NCI-H2107 treated with DMSO at 0.1 percent for 48 hours (cell line): ENCODE results near the gene LGALS16.
"Not testable (repeated sequence)": the region's sequence is repeated elsewhere in the genome, so short reads cannot be mapped to it uniquely, and the experiment has no call there.

Experiments used
- DNase-seq: peaks from one replicate; lab custom pipeline; 2025; ENCODE audit not compliant: unreplicated experiment; lab: John Stamatoyannopoulos, UW

LGALS16 gene

GRCh38 chr19:39677961-39678889, 22.5 kb downstream of the LGALS16 start:
- DNase-seq: peak; percentile 69

- peak; percentile 29 for DNase-seq
These were observed 23.5 kb downstream of the LGALS16 start for GRCh38 chr19:39679056-39679790.

- no peak for DNase-seq
These were observed 24.1 kb downstream of the LGALS16 start for GRCh38 chr19:39679791-39680168.

DNA sequence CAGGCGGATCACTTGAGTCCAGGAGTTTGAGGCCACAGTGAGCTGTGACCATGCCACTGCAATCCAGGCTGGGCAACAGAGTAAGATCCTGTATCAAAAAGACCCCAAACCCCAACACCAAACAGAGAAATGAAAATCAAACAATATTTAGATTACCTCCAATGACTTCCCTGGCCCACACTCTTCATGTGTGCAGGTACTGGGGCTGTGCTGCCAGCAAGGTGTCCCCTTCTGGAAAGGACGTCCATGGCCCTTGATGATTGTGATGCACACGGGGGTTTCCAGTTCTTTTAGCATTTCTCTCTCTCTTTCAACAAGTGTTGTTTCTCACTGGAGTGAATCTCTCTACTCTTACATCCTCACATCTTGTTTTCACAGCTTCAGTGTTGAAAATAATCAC, 24.9 kb downstream of the LGALS16 start:
- no peak for DNase-seq

GRCh38 chr19:39681416-39681815, 25.7 kb downstream of the LGALS16 start:
- DNase-seq: no peak

- DNase-seq: no peak
These were observed 28.6 kb downstream of the LGALS16 start for GRCh38 chr19:39684267-39684666.

DNA sequence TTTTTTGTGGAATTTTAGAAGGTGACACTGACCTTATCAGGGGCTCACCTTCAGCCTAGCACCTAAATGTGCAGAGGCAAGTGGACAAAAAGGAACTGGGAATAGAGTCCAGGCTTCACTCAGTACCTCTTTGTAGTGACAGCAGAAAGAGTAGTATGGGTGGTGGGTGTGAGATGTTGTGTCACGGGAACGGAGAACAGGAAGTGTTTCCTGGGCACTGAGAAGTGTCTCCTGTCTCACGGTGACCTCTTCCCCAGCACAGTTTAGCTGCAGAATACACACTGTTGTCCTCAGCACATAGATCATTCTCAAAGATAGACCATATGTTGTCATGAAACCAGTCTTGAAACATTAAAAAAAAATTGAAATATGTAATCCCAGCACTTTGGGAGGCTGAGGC, 31.0 kb downstream of the LGALS16 start:
- DNase-seq: no peak

- DNase-seq: not testable (repeated sequence)
These were observed 32.9 kb downstream of the LGALS16 start for GRCh38 chr19:39688637-39689036.

DNA sequence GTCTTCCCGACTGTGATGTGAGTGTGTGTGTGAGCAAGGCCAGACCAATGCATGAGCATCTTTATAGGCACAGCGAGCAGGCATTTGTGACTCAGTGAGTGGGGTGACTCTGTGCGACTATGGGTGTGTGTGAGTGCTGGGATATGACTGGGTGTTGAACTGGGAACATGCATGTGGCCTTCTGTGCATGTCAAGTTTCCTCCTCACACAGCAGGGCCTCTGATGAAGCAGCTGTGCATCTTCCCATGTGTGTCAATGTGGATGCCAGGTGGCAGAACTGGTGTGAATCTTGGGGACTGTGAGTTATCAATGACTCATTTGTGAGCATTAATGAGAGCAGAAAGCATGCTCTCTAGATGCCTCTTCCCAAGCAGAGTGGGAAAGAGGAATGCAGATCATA, 36.5 kb downstream of the LGALS16 start:
- no peak for DNase-seq

GRCh38 chr19:39692822-39693221, 37.1 kb downstream of the LGALS16 start:
- no peak for DNase-seq

- DNase-seq: no peak
These were observed 40.0 kb downstream of the LGALS16 start for GRCh38 chr19:39695759-39696158.

DNA sequence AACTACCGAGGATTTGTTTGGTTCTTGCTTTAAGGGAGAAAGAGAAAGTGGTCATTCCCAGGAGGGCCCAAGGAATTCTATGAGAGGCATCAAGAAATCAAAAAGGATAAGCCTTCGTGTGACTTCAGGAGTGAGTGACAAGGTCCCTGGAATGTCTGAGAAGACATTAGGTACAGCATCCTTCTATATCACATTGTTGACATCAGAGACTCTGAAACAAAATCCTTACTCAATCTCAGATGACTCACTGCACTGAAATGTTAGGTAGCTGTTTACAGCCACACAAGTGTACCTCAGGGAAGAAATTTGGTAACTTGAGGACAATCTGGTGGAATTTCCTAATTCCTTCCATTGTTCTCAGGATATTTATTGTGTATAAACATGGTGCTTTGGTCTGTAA, 40.7 kb downstream of the LGALS16 start:
- DNase-seq: no peak

DNA sequence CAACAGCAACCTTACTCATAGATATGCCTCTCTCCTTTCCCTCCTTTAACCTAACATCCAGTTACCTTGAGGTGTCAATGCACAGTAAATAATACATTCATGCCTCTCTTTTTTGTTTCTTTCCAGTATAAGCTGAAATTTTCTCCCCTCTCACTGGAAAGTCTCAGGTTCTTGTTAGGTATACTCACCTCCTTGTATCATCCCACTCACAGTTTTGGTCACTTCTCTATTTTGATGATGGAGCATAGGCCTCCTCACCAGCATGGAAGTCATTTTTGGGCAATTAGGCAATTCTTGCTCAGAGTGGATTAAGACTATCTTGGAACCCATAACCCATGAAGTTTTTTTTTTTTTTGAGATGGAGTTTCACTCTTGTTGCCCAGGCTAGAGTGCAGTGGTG, 42.8 kb downstream of the LGALS16 start:
- DNase-seq: no peak

DNA sequence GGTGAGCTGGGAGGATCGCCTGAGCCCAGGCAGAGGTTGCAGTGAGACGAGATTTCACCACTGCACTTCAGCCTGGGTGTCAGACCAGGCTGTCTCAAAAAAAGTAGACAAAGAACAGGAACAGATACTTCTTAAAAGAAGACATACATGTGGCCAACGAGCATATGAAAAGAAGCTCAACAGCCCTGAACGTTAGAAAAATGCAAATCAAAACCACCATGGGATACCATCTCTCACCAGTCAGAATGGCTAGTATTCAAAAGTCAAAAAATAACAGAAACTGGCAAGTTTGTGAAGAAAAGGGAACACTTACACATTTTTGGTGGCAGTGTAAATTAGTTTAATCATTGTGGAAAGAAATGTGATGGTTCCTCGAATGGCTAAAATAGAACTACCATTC, 45.6 kb downstream of the LGALS16 start:
- no peak for DNase-seq

DNA sequence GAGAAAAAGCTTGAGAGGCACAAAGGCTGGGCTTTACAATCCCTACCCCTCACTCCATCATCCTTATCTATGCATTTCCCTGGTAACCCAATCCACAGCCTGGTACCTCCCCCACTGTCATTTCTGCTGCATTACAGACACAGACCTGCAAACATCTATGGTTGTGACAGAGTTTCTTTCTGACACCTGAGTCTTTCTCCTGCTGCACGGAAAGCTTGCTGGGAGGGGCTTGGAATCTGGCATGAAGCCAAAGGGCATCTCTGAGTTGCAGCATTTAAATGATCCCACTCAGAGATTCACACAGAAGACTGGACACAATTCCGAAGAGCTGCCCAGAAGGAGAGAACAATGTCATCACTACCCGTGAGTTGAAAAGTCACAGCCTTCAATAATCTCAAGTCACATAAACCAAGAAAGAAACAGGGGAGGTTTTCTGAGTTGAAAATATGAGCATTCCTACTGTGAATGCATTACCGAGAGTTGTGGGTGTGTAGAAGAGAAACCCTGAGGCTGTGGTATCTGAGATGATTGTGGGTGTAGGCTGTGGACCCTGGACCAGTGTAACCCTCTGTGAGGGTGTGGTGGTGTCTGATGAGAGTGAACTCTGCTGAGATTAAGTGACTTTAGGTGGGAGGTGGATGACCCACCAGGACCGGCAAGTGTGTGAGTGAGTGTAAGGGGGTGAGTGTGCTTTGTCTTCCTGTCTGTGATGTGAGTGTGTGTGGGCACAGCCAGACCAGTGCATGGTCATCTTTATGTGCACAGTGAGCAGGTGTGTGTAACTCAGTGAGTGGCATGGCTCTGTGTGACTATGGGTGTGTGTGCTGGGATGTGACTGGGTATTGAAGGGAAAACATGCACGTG, 48.7 kb downstream of the LGALS16 start, which contains the start of gene LGALS14:
Gene LGALS14, plus strand, starts transcription at position 301 of the 864 bp plus-strand sequence. Its CDS starts 48 bp downstream, at position 349.
- DNase-seq: no peak

DNA sequence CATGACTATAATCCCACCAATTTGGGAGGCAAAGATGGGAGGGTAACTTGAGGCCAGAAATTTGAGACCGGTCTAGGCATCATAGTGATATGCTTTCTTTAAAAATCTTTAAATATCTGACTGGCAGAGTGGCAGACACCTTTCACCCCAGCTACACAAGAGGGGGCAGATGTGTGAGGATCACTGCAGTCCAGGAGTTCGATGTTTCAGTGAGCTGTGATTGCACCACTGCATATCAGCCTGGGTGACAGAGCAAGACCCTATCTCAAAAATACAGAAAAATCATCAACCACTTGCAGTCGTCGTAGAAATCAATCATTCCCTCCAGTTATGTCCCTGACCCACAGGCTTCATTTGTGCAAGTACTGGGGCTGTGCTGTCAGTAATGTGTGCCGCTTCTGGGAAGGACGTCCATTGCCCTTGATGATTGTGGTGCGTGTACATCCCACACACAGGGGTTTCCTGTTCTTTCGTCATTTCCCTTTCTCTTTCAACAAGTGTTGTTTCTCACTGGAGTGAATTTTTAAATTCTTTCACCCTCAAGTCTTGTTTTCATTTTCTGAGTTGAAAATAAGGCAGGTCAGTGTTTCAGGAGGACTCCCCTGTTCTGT, 50.0 kb downstream of the LGALS16 start:
- DNase-seq: no peak

- DNase-seq: no peak
These were observed 52.9 kb downstream of the LGALS16 start for GRCh38 chr19:39708594-39708993.

GRCh38 chr19:39709026-39709872, 53.5 kb downstream of the LGALS16 start:
- no peak for DNase-seq
